22Rv1 (cell line): Measurements from ENCODE around the gene DGKB.

ENCODE experiments used
- ZFX ChIP-seq: fragments of 450-650 bp; IDR thresholded peaks from 2 replicates; pipeline ENCODE4 v1.6.1; 2017; ENCODE audit warnings: antibody characterized with exemption, borderline replicate concordance
- TF ChIP-seq, protein P1 (sequence below): fragments of 450-650 bp; IDR thresholded peaks from 2 replicates; pipeline ENCODE4 v1.5.1; 2017; ENCODE audit warnings: mild to moderate bottlenecking

DNA sequence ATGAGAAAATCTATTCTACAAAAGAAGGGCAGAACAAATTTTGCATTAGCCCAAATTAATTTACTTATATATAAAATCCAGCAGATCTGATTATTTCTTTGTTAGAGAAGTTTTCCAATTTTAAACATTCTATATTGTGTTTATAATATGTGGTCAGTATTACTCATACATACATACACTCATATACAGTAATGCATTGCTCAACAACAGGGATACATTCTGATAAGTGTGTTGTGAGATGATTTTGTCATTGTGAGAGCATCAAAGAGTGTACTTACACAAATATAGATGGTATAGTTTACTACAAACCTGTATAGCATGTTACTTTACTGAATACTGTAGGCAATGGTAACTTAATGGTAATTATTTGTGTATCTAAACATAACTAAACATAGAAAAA lies 673.5 kb downstream of the DGKB start:
- TF ChIP-seq, protein P1, sequence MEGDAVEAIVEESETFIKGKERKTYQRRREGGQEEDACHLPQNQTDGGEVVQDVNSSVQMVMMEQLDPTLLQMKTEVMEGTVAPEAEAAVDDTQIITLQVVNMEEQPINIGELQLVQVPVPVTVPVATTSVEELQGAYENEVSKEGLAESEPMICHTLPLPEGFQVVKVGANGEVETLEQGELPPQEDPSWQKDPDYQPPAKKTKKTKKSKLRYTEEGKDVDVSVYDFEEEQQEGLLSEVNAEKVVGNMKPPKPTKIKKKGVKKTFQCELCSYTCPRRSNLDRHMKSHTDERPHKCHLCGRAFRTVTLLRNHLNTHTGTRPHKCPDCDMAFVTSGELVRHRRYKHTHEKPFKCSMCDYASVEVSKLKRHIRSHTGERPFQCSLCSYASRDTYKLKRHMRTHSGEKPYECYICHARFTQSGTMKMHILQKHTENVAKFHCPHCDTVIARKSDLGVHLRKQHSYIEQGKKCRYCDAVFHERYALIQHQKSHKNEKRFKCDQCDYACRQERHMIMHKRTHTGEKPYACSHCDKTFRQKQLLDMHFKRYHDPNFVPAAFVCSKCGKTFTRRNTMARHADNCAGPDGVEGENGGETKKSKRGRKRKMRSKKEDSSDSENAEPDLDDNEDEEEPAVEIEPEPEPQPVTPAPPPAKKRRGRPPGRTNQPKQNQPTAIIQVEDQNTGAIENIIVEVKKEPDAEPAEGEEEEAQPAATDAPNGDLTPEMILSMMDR = no peak
- no peak for TF ChIP-seq ZFX
